ENCODE measurements around the gene COL1A1. TPM values are rescaled to one million over a fixed set of nuclear protein-coding genes. Genes with fewer than 3 reads are reported as not detected.

The COL1A1 gene
- total RNA-seq, 1 experiment from 2014 or later = 20.7 TPM

GRCh38 chr17:50205963-50206505 lies 4.6 kb upstream of the COL1A1 start:
- H3K4me1 ChIP-seq (replicated peaks; ENCODE audit: insufficient read depth) = peaks cover 13% of the 10 kb centered on the region
- H4K20me1 ChIP-seq (ENCODE audit: insufficient read depth) = no peaks in the 10 kb centered on the region
- no peak for DNase-seq
- H3K4me2 ChIP-seq = no peak overlapping the region
- no peak overlapping the region for H3K4me3 ChIP-seq
- H3F3A ChIP-seq (ENCODE audit: insufficient read depth, low read depth) = no peaks in the 10 kb centered on the region
- no peak overlapping the region for H3K27ac ChIP-seq
- TF ChIP-seq EZH2 (IDR thresholded peaks at IDR 0.05; ENCODE audit: low read depth) = no peak
- no peak for TF ChIP-seq CTCF (conservative IDR thresholded peaks at IDR 0.05)
- CTCF ChIA-PET = interaction anchor here (0.7 kb wide), 1 partner anchor 8 kb away, joined by 12 read pairs; no protein-coding TSS in a partner anchor
- no TSS peak for BruUV-seq (replicated peaks)
- H3K27me3 ChIP-seq (ENCODE audit: insufficient read depth, low read depth) = peaks cover 73% of the 10 kb centered on the region
- POLR2A ChIA-PET (ENCODE audit: unreplicated experiment) = no interaction called here
- intact Hi-C loops (cut with micrococcal nuclease; ENCODE audit: unreplicated experiment) = loop anchor here (10.0 kb wide), 1 partner anchor 489 kb away; no protein-coding TSS in a partner anchor
- no peaks in the 10 kb centered on the region for H3K79me2 ChIP-seq (ENCODE audit: low read depth)
- H3K9me3 ChIP-seq (ENCODE audit: insufficient read depth, low read depth) = no peaks in the 10 kb centered on the region
- no peaks in the 10 kb centered on the region for H3K9me2 ChIP-seq (ENCODE audit: insufficient read depth)
- no peak overlapping the region for H2AFZ ChIP-seq
- no peaks in the 10 kb centered on the region for H3K36me3 ChIP-seq (ENCODE audit: low read depth)

- Histone ChIP-seq H4K20me1 (ENCODE audit: insufficient read depth) (no peaks in the 10 kb centered on the region), H3K79me2 (ENCODE audit: low read depth) (no peaks in the 10 kb centered on the region), H3K9me3 (ENCODE audit: insufficient read depth, low read depth) (no peaks in the 10 kb centered on the region), H3K9me2 (ENCODE audit: insufficient read depth) (no peaks in the 10 kb centered on the region), H3K27ac (no peak overlapping the region), H3F3A (ENCODE audit: insufficient read depth, low read depth) (no peaks in the 10 kb centered on the region), H3K27me3 (ENCODE audit: insufficient read depth, low read depth) (peaks cover 71% of the 10 kb centered on the region), H3K4me2 (no peak overlapping the region), H2AFZ (no peak overlapping the region), H3K4me1 (replicated peaks; ENCODE audit: insufficient read depth) (peaks cover 10% of the 10 kb centered on the region), H3K36me3 (ENCODE audit: low read depth) (no peaks in the 10 kb centered on the region), H3K4me3 (no peak overlapping the region)
- TF ChIP-seq EZH2 (IDR thresholded peaks at IDR 0.05; ENCODE audit: low read depth) (no peak), CTCF (conservative IDR thresholded peaks at IDR 0.05) (no peak)
- ChIA-PET POLR2A (ENCODE audit: unreplicated experiment) (no interaction called here), CTCF (no interaction called here)
- no TSS peak for BruUV-seq (replicated peaks)
- no peak for DNase-seq
- intact Hi-C loops (cut with micrococcal nuclease; ENCODE audit: unreplicated experiment) = loop anchor here (10.0 kb wide), 1 partner anchor 489 kb away; no protein-coding TSS in a partner anchor
Observed at GRCh38 chr17:50205111-50205962, 3.9 kb upstream of the COL1A1 start.

- Histone ChIP-seq H3K4me3 (no peak overlapping the region), H3K4me2 (no peak overlapping the region), H3K27me3 (ENCODE audit: insufficient read depth, low read depth) (peaks cover 69% of the 10 kb centered on the region), H3F3A (ENCODE audit: insufficient read depth, low read depth) (peaks cover 5% of the 10 kb centered on the region; the same call in 1 of the 2 replicates), H2AFZ (no peak overlapping the region), H4K20me1 (ENCODE audit: insufficient read depth) (no peaks in the 10 kb centered on the region), H3K4me1 (replicated peaks; ENCODE audit: insufficient read depth) (peaks cover 4% of the 10 kb centered on the region; the same call in 1 of the 2 replicates), H3K36me3 (ENCODE audit: low read depth) (no peaks in the 10 kb centered on the region), H3K27ac (no peak overlapping the region), H3K9me3 (ENCODE audit: insufficient read depth, low read depth) (no peaks in the 10 kb centered on the region), H3K9me2 (ENCODE audit: insufficient read depth) (no peaks in the 10 kb centered on the region), H3K79me2 (ENCODE audit: low read depth) (no peaks in the 10 kb centered on the region)
- intact Hi-C loops (cut with micrococcal nuclease; ENCODE audit: unreplicated experiment) = loop anchor here (5.0 to 10.0 kb wide), 2 partner anchors 158 to 490 kb away; no protein-coding TSS in a partner anchor
- ChIA-PET POLR2A (ENCODE audit: unreplicated experiment) (no interaction called here), CTCF (interaction anchor here (0.9 kb wide), 1 partner anchor 69 kb away, joined by 3 read pairs; no protein-coding TSS in a partner anchor)
- BruUV-seq (replicated peaks) = no TSS peak
- TF ChIP-seq EZH2 (IDR thresholded peaks at IDR 0.05; ENCODE audit: low read depth) (no peak), CTCF (conservative IDR thresholded peaks at IDR 0.05) (no peak)
- no peak for DNase-seq
Observed at GRCh38 chr17:50204431-50204830, 3.0 kb upstream of the COL1A1 start.
